ENCODE data around the gene VIPR1.
A peak's percentile ranks its signal among the peaks of the same experiment; 100 is the strongest.

Gene VIPR1

GRCh38 chr3:42500909-42501308 lies 1.5 kb upstream of the VIPR1 start:
- Histone ChIP-seq H3K36me3 (ENCODE audit: insufficient read depth, low read length) (no peaks in the 10 kb centered on the region), H3K4me1 (ENCODE audit: insufficient read depth, low read length) (peaks cover 16% of the 10 kb centered on the region; the same call in 1 of the 2 replicates), H3K9me3 (ENCODE audit: control insufficient read depth, insufficient read depth, low read length) (no peaks in the 10 kb centered on the region), H3K9ac (ENCODE audit: low read depth, low read length) (peak overlapping the region; percentile 52; the same call in 1 of the 2 replicates)

- Histone ChIP-seq H3K9me3 (ENCODE audit: control insufficient read depth, insufficient read depth, low read length) (no peaks in the 10 kb centered on the region), H3K9ac (ENCODE audit: low read depth, low read length) (peak overlapping the region; percentile 52; the same call in 1 of the 2 replicates), H3K36me3 (ENCODE audit: insufficient read depth, low read length) (no peaks in the 10 kb centered on the region), H3K4me1 (ENCODE audit: insufficient read depth, low read length) (peaks cover 16% of the 10 kb centered on the region; the same call in 1 of the 2 replicates)
Measured at GRCh38 chr3:42501321-42501680, 1.1 kb upstream of the VIPR1 start.

- Histone ChIP-seq H3K9ac (ENCODE audit: low read depth, low read length) (peak overlapping the region; percentile 52; the same call in 1 of the 2 replicates), H3K9me3 (ENCODE audit: control insufficient read depth, insufficient read depth, low read length) (no peaks in the 10 kb centered on the region), H3K36me3 (ENCODE audit: insufficient read depth, low read length) (no peaks in the 10 kb centered on the region), H3K4me1 (ENCODE audit: insufficient read depth, low read length) (peaks cover 12% of the 10 kb centered on the region; the same call in 1 of the 2 replicates)
Measured at GRCh38 chr3:42501681-42502428, 588 bp upstream of the VIPR1 start.

GRCh38 chr3:42503251-42503924 lies 945 bp downstream of the VIPR1 start:
- H3K9ac ChIP-seq (ENCODE audit: low read depth, low read length): peak overlapping the region; percentile 52; the same call in 1 of the 2 replicates
- H3K36me3 ChIP-seq (ENCODE audit: insufficient read depth, low read length): no peaks in the 10 kb centered on the region
- H3K4me1 ChIP-seq (ENCODE audit: insufficient read depth, low read length): peaks cover 11% of the 10 kb centered on the region; the same call in 1 of the 2 replicates
- no peaks in the 10 kb centered on the region for H3K9me3 ChIP-seq (ENCODE audit: control insufficient read depth, insufficient read depth, low read length)

DNA sequence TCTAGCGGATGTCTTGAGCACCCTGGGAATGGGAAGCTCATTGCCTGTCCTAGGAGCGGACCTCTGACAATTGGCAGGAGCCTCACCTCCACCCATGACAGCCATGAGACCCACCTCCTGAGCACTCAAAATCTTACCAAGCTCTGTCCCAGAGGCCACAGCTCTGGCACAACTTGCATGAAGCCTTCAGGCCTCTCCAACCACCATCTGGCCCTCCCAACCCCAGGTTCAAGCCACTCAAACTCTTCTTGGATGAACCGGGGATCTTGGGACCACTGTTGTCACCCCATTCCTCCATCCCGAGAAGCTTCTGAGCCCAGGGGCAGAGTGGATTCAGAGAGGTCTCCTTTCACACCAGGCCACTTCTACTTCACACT lies 1.5 kb downstream of the VIPR1 start:
- H3K4me1 ChIP-seq (ENCODE audit: insufficient read depth, low read length): peaks cover 11% of the 10 kb centered on the region; the same call in 1 of the 2 replicates
- no peaks in the 10 kb centered on the region for H3K9me3 ChIP-seq (ENCODE audit: control insufficient read depth, insufficient read depth, low read length)
- no peak overlapping the region for H3K9ac ChIP-seq (ENCODE audit: low read depth, low read length)
- H3K36me3 ChIP-seq (ENCODE audit: insufficient read depth, low read length): no peaks in the 10 kb centered on the region

DNA sequence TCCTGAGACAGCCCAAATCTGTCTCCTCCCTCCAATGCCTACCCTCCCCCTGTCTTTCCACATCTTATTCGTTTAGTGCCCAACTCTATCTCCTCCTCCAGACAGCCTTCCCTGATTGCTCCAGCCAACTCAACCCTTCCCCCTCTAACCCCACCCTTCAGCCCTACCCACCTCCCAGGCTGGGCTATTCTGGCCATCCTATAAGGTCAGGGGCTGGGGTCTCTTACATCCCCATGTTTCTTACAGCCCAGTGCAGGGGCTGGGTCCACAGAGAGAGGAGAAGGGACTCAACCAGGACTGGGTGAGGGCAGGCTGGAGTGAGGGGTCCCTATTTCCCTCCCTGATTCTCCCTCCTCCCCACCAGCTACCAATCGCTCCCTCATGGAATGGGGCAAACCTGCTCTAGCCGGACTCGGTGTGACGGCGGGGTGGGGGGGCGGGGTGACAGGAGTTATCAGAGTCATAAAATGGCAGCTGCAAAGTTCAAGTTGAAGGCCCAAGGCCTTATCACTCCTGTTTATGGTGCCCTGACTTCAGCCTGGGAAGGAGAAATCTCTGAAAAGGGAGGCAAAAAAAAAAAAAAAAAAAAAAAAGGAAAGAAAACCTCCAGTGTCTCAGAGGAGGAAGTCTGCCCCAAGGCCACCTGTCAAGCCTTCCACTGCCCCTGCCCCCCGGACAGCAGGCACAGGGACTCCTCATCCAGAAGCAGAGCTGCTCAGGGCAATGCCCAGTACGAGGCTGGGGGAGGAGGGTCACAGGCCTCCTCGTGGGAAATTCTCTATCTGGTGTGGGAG lies 2.1 kb downstream of the VIPR1 start:
- Histone ChIP-seq H3K36me3 (ENCODE audit: insufficient read depth, low read length) (no peaks in the 10 kb centered on the region), H3K9me3 (ENCODE audit: control insufficient read depth, insufficient read depth, low read length) (no peaks in the 10 kb centered on the region), H3K4me1 (ENCODE audit: insufficient read depth, low read length) (peaks cover 11% of the 10 kb centered on the region; the same call in 1 of the 2 replicates), H3K9ac (ENCODE audit: low read depth, low read length) (no peak overlapping the region)

DNA sequence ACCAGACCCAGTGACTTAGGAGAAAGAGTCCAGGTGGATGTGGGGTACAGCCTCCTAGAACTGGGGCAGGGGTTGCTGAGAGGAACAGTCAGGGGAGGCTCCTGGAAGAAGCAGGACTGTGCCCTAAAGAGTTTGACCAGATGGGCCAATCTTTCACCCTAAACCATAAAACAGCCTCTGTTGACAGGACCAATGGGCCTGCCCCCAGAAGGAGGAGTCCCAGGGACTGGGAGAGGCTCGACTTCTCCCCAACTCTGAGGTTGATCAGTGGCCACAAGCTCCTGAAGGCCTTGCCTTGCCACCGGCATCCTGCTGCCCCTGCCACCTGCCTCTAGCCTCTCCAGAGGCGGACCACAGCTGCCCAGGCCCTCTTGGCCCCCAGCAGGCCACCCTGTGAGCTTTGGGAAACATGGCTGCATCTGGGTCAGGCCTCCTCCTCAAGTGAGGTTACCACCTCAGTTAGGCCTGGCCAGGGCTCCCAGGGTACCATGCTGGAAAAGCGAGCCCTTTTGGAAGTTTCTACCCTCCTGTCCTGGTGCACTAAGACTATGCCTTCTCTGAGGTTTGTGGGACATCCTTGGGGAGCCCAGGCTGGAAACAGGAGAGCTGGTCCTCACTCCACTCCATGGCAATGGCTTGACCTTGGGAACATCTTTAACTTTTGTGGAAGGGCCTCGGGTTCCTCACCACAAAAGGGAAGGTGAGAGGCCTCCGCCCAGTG lies 2.8 kb downstream of the VIPR1 start:
- no peaks in the 10 kb centered on the region for H3K9me3 ChIP-seq (ENCODE audit: control insufficient read depth, insufficient read depth, low read length)
- H3K4me1 ChIP-seq (ENCODE audit: insufficient read depth, low read length): peaks cover 6% of the 10 kb centered on the region; the same call in 1 of the 2 replicates
- no peaks in the 10 kb centered on the region for H3K36me3 ChIP-seq (ENCODE audit: insufficient read depth, low read length)
- no peak overlapping the region for H3K9ac ChIP-seq (ENCODE audit: low read depth, low read length)

DNA sequence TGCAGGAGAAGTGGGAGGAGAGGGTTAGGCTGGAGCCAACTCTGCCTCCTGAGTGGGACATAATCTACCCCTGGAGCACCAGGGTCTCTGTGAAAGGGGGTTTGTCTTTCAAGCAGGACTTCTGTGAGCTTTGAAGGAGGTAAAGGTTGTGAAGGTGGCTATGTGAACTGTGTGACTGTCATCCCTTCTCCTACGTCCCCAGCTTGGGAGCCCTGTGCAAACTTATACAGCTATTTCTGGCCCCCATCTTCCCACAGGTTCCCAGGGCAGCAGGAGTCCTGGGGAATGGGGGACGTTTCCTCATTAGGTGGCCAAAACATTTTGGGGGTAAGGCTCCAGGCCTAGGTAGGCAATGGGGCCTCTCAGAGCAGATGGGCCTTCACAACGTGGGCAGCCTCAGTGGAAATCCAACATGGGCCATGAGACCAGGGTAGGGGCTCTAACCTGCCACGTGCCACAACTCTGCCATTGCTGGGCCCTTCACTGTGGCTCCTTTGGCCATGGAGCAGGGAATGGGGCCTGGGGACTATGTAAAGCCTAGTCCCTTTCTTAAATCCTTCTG lies 3.5 kb downstream of the VIPR1 start:
- Histone ChIP-seq H3K4me1 (ENCODE audit: insufficient read depth, low read length) (peaks cover 5% of the 10 kb centered on the region; the same call in 1 of the 2 replicates), H3K9ac (ENCODE audit: low read depth, low read length) (no peak overlapping the region), H3K9me3 (ENCODE audit: control insufficient read depth, insufficient read depth, low read length) (no peaks in the 10 kb centered on the region), H3K36me3 (ENCODE audit: insufficient read depth, low read length) (no peaks in the 10 kb centered on the region)

DNA sequence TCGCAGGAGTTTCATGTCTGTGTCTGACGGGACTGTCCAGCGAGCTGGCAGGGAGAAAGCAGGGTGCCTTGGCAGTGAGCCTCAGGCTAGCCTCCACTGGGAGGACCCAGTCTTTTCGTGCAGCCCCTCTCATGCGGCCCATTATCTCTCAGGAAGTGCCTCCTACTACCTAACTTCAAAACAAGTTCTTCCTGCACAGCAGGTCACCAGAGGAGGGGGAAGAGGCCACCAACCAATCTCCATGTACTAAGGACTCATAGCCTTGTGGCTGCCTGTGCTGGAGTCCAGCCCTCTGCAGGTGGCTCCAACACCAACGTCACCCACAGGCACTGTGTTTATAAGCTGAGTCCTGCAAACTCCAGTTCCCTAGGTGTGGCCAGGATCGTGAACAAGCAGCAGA lies 4.8 kb downstream of the VIPR1 start:
- H3K9ac ChIP-seq (ENCODE audit: low read depth, low read length): no peak overlapping the region
- H3K9me3 ChIP-seq (ENCODE audit: control insufficient read depth, insufficient read depth, low read length): no peaks in the 10 kb centered on the region
- peaks cover 5% of the 10 kb centered on the region; the same call in 1 of the 2 replicates for H3K4me1 ChIP-seq (ENCODE audit: insufficient read depth, low read length)
- no peaks in the 10 kb centered on the region for H3K36me3 ChIP-seq (ENCODE audit: insufficient read depth, low read length)

- Histone ChIP-seq H3K9me3 (ENCODE audit: control insufficient read depth, insufficient read depth, low read length) (no peaks in the 10 kb centered on the region), H3K36me3 (ENCODE audit: insufficient read depth, low read length) (no peaks in the 10 kb centered on the region), H3K4me1 (ENCODE audit: insufficient read depth, low read length) (peaks cover 5% of the 10 kb centered on the region; the same call in 1 of the 2 replicates), H3K9ac (ENCODE audit: low read depth, low read length) (no peak overlapping the region)
Measured at GRCh38 chr3:42507761-42508335, 5.4 kb downstream of the VIPR1 start.

- Histone ChIP-seq H3K4me1 (ENCODE audit: insufficient read depth, low read length) (peaks cover 5% of the 10 kb centered on the region; the same call in 1 of the 2 replicates), H3K9ac (ENCODE audit: low read depth, low read length) (no peak overlapping the region), H3K36me3 (ENCODE audit: insufficient read depth, low read length) (no peaks in the 10 kb centered on the region), H3K9me3 (ENCODE audit: control insufficient read depth, insufficient read depth, low read length) (no peaks in the 10 kb centered on the region)
Measured at GRCh38 chr3:42508562-42508961, 6.1 kb downstream of the VIPR1 start.

DNA sequence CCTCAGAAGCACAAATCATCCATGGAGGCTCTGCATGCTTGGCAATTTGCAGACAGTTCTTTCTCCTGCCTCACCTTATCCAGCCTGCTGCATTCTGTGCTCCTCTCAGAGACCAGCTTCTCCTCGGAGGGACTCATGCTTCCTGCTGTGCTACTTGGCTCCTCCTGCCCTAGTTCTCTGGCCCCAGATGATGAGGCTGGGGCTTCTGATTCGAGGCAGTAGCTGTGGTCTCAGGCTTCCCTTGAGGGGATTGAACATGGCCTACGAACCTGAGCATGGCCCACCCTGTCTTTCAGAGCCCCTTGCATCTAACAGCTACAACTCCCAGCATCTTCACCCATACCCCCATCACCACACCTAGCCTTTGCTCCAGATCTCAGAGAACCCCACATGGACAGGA lies 6.7 kb downstream of the VIPR1 start:
- Histone ChIP-seq H3K4me1 (ENCODE audit: insufficient read depth, low read length) (peaks cover 5% of the 10 kb centered on the region; the same call in 1 of the 2 replicates), H3K36me3 (ENCODE audit: insufficient read depth, low read length) (no peaks in the 10 kb centered on the region), H3K9ac (ENCODE audit: low read depth, low read length) (no peak overlapping the region), H3K9me3 (ENCODE audit: control insufficient read depth, insufficient read depth, low read length) (no peaks in the 10 kb centered on the region)

DNA sequence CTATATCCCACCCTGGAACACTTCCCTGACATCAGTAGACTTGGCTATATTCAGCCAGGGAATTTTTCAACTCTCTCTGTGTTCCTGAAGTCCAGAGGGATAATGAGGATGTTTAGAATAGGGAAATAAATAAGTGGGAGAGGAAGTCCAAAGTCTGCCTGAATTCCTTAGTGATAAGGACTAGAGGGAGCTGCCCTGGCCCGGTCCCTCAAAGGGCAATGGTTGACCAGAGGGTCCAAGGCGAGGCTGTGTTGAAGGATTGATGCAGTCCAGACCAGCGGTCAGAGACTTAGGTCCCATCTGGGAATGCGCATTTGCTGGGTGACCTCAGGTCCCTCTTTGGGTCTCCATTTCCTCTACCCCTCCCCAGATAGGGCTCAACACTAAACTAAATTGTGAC lies 7.9 kb downstream of the VIPR1 start:
- Histone ChIP-seq H3K9ac (ENCODE audit: low read depth, low read length) (no peak overlapping the region), H3K9me3 (ENCODE audit: control insufficient read depth, insufficient read depth, low read length) (no peaks in the 10 kb centered on the region), H3K36me3 (ENCODE audit: insufficient read depth, low read length) (no peaks in the 10 kb centered on the region), H3K4me1 (ENCODE audit: insufficient read depth, low read length) (peaks cover 5% of the 10 kb centered on the region; the same call in 1 of the 2 replicates)

Data from ES-I3 (cell line).